ENCODE data around the gene ANKUB1.

ANKUB1 gene

GRCh38 chr3:149752051-149752787, 40.1 kb downstream of the ANKUB1 start, which contains the start of gene COMMD2:
Gene COMMD2, minus strand, starts transcription at chr3:149752489. Its CDS starts 45 bp downstream, at chr3:149752444.
- Histone ChIP-seq H3K79me2 (ENCODE audit: insufficient read depth, low read depth) (peaks cover 13% of the 10 kb centered on the region; the same call in 1 of the 2 replicates), H3K27ac (peak within 1 kb of the TSS; percentile 3; the same call in 1 of the 2 replicates)
- TF ChIP-seq CTCF (conservative IDR thresholded peaks at IDR 0.05; ENCODE audit: low read depth, low read length) = peak; percentile 76

GRCh38 chr3:149751551-149751950, 40.8 kb downstream of the ANKUB1 start:
- peak overlapping the region; percentile 95 for H3K4me2 ChIP-seq
- no peak for TF ChIP-seq CTCF (conservative IDR thresholded peaks at IDR 0.05; ENCODE audit: low read depth, low read length)
- no peaks in the 10 kb centered on the region for H3K27me3 ChIP-seq (ENCODE audit: insufficient read depth, low read depth)
- no peaks in the 10 kb centered on the region for H4K20me1 ChIP-seq (ENCODE audit: insufficient read depth)
- peak overlapping the region; percentile 85 for H3K4me3 ChIP-seq (IDR thresholded peaks at IDR 0.05; ENCODE audit: insufficient read depth, low read depth, low read length)
- H3K27ac ChIP-seq = no peak overlapping the region
- no peaks in the 10 kb centered on the region for H3K36me3 ChIP-seq (ENCODE audit: insufficient read depth)
- peaks cover 13% of the 10 kb centered on the region; the same call in 1 of the 2 replicates for H3K79me2 ChIP-seq (ENCODE audit: insufficient read depth, low read depth)
- H3K9ac ChIP-seq = peak overlapping the region; percentile 49; the same call in 1 of the 2 replicates
- peak overlapping the region; percentile 94 for H2AFZ ChIP-seq (ENCODE audit: low read depth)
- peaks cover 25% of the 10 kb centered on the region for H3K4me1 ChIP-seq (ENCODE audit: low read depth, poor library complexity, severe bottlenecking)

More at GRCh38 chr3:149752051-149752787, 40.1 kb downstream of the ANKUB1 start, which contains the start of gene COMMD2:
- peak within 1 kb of the TSS; percentile 85 for H3K4me3 ChIP-seq (IDR thresholded peaks at IDR 0.05; ENCODE audit: insufficient read depth, low read depth, low read length)
- peak within 1 kb of the TSS; percentile 95 for H3K4me2 ChIP-seq
- peak within 1 kb of the TSS; percentile 94 for H2AFZ ChIP-seq (ENCODE audit: low read depth)
- H4K20me1 ChIP-seq (ENCODE audit: insufficient read depth) = no peaks in the 10 kb centered on the region
- no peaks in the 10 kb centered on the region for H3K27me3 ChIP-seq (ENCODE audit: insufficient read depth, low read depth)
- H3K9ac ChIP-seq = peak within 1 kb of the TSS; percentile 49
- H3K4me1 ChIP-seq (ENCODE audit: low read depth, poor library complexity, severe bottlenecking) = peaks cover 25% of the 10 kb centered on the region
- no peaks in the 10 kb centered on the region for H3K36me3 ChIP-seq (ENCODE audit: insufficient read depth)

- Histone ChIP-seq H3K9ac (no peak overlapping the region), H2AFZ (ENCODE audit: low read depth) (no peak overlapping the region), H4K20me1 (ENCODE audit: insufficient read depth) (no peaks in the 10 kb centered on the region), H3K4me3 (IDR thresholded peaks at IDR 0.05; ENCODE audit: insufficient read depth, low read depth, low read length) (no peak overlapping the region), H3K79me2 (ENCODE audit: insufficient read depth, low read depth) (no peaks in the 10 kb centered on the region), H3K36me3 (ENCODE audit: insufficient read depth) (no peaks in the 10 kb centered on the region), H3K4me1 (ENCODE audit: low read depth, poor library complexity, severe bottlenecking) (no peaks in the 10 kb centered on the region), H3K4me2 (no peak overlapping the region), H3K27me3 (ENCODE audit: insufficient read depth, low read depth) (no peaks in the 10 kb centered on the region), H3K27ac (no peak overlapping the region)
- no peak for TF ChIP-seq CTCF (conservative IDR thresholded peaks at IDR 0.05; ENCODE audit: low read depth, low read length)
Measured at GRCh38 chr3:149744606-149745005, 47.7 kb downstream of the ANKUB1 start.

- Histone ChIP-seq H3K27ac (no peak overlapping the region), H3K9ac (no peak overlapping the region), H3K4me3 (IDR thresholded peaks at IDR 0.05; ENCODE audit: insufficient read depth, low read depth, low read length) (no peak overlapping the region), H3K79me2 (ENCODE audit: insufficient read depth, low read depth) (no peaks in the 10 kb centered on the region), H2AFZ (ENCODE audit: low read depth) (no peak overlapping the region), H4K20me1 (ENCODE audit: insufficient read depth) (no peaks in the 10 kb centered on the region), H3K4me2 (no peak overlapping the region), H3K27me3 (ENCODE audit: insufficient read depth, low read depth) (no peaks in the 10 kb centered on the region), H3K4me1 (ENCODE audit: low read depth, poor library complexity, severe bottlenecking) (no peaks in the 10 kb centered on the region), H3K36me3 (ENCODE audit: insufficient read depth) (no peaks in the 10 kb centered on the region)
- no peak for TF ChIP-seq CTCF (conservative IDR thresholded peaks at IDR 0.05; ENCODE audit: low read depth, low read length)
Measured at GRCh38 chr3:149744151-149744550, 48.2 kb downstream of the ANKUB1 start.

Measured in KMS-11 (cell line).